DND-41 (cell line): Measurements from ENCODE around the gene C9orf50.

Experiments used
- ATAC-seq: fragments of 200-7000 bp; cut with Tn5 transposase; 3 replicates; pipeline ENCODE4 v1.9.1; 2021; ENCODE audit warnings: low read depth; ENCODE audit not compliant: insufficient read depth
- DNase-seq: peaks from one replicate; pipeline ENCODE4 v3.0.0-alpha.2; 2020
- H2AFZ ChIP-seq: 2 replicates; pipeline ENCODE4 v1.6.0; 2012; ENCODE audit warnings: low read depth, low read length
- H3K27ac ChIP-seq: 2 replicates; pipeline ENCODE4 v1.5.1; 2012; ENCODE audit warnings: low read length, inconsistent platforms
- H3K27me3 ChIP-seq: fragments of 200-600 bp; sonication (generic); 2 replicates; pipeline ENCODE4 v1.6.0; 2012; ENCODE audit warnings: low read length, mild to moderate bottlenecking, inconsistent platforms; ENCODE audit not compliant: insufficient read depth, poor library complexity
- H3K36me3 ChIP-seq: 2 replicates; pipeline ENCODE4 v1.5.1; 2012; ENCODE audit warnings: low read length, inconsistent platforms; ENCODE audit not compliant: insufficient read depth
- H3K4me1 ChIP-seq: 2 replicates; pipeline ENCODE4 v1.5.1; 2012; ENCODE audit warnings: mild to moderate bottlenecking, low read length; ENCODE audit not compliant: insufficient read depth
- H3K4me2 ChIP-seq: 2 replicates; pipeline ENCODE4 v1.6.0; 2012; ENCODE audit warnings: mild to moderate bottlenecking, moderate library complexity, low read length, inconsistent platforms; ENCODE audit not compliant: insufficient read depth
- H3K4me3 ChIP-seq, 2 experiments: fragments of 200-600 bp in 1 of 2; shearing (Covaris generic) in 1 of 2; 2 replicates each; pipeline ENCODE4 v1.5.1; 2012 to 2016; ENCODE audit warnings: inconsistent platforms in 2 of 2, low read length in 2 of 2, mild to moderate bottlenecking in 2 of 2, low read depth in 1 of 2, moderate library complexity in 1 of 2
- H3K79me2 ChIP-seq: 2 replicates; pipeline ENCODE4 v1.6.0; 2012; ENCODE audit warnings: low read length, inconsistent platforms; ENCODE audit not compliant: insufficient read depth
- H3K9ac ChIP-seq: 2 replicates; pipeline ENCODE4 v1.6.0; 2012; ENCODE audit warnings: low read depth, mild to moderate bottlenecking, inconsistent platforms, low read length, moderate library complexity
- H3K9me3 ChIP-seq: 2 replicates; pipeline ENCODE4 v1.5.1; 2012; ENCODE audit warnings: low read length, moderate library complexity, mild to moderate bottlenecking, inconsistent platforms; ENCODE audit not compliant: insufficient read depth, severe bottlenecking
- H4K20me1 ChIP-seq: 2 replicates; pipeline ENCODE4 v1.6.0; 2012; ENCODE audit warnings: low read length; ENCODE audit not compliant: insufficient read depth
- CTCF ChIP-seq: IDR thresholded peaks from 2 replicates; pipeline ENCODE4 v1.5.1; 2012; ENCODE audit warnings: borderline replicate concordance, low read length, moderate library complexity, mild to moderate bottlenecking; ENCODE audit not compliant: poor library complexity, severe bottlenecking; ENCODE audit errors: extremely low read depth
- EZH2 ChIP-seq: IDR thresholded peaks from 3 replicates; pipeline ENCODE4 v1.6.1; 2012; ENCODE audit warnings: borderline replicate concordance, low read depth, mild to moderate bottlenecking, moderate library complexity, low read length, inconsistent platforms; ENCODE audit not compliant: severe bottlenecking

C9orf50 gene

GRCh38 chr9:129650680-129651235, 29.9 kb upstream of the C9orf50 start:
- H3K79me2 ChIP-seq = no peaks in the 10 kb centered on the region
- H3K27ac ChIP-seq = no peak overlapping the region
- H3K36me3 ChIP-seq = no peaks in the 10 kb centered on the region

GRCh38 chr9:129649726-129650679, 29.1 kb upstream of the C9orf50 start:
- DNase-seq = no peak
- no peak overlapping the region for H3K27ac ChIP-seq
- no peaks in the 10 kb centered on the region for H3K79me2 ChIP-seq
- no peaks in the 10 kb centered on the region for H4K20me1 ChIP-seq
- no peaks in the 10 kb centered on the region for H3K36me3 ChIP-seq
- no peaks in the 10 kb centered on the region for H3K27me3 ChIP-seq
- no peaks in the 10 kb centered on the region for H3K9me3 ChIP-seq
- no peak overlapping the region for H2AFZ ChIP-seq
- no peak overlapping the region for H3K9ac ChIP-seq
- H3K4me1 ChIP-seq = no peaks in the 10 kb centered on the region
- no peak for TF ChIP-seq EZH2
- no peak for TF ChIP-seq CTCF
- H3K4me2 ChIP-seq = no peak overlapping the region
- no peak overlapping the region for H3K4me3 ChIP-seq
- ATAC-seq = no peak

More at GRCh38 chr9:129650680-129651235, 29.9 kb upstream of the C9orf50 start:
- Histone ChIP-seq H3K9me3 (no peaks in the 10 kb centered on the region), H3K4me2 (no peak overlapping the region), H3K27me3 (no peaks in the 10 kb centered on the region), H3K4me1 (no peaks in the 10 kb centered on the region), H4K20me1 (no peaks in the 10 kb centered on the region), H3K9ac (no peak overlapping the region), H2AFZ (no peak overlapping the region), H3K4me3 (no peak overlapping the region)
- DNase-seq = no peak
- TF ChIP-seq EZH2 = no peak
- TF ChIP-seq CTCF = no peak
- no peak for ATAC-seq

GRCh38 chr9:129648764-129649115, 27.8 kb upstream of the C9orf50 start:
- DNase-seq = no peak
- no peak overlapping the region for H3K27ac ChIP-seq
- H3K27me3 ChIP-seq = no peaks in the 10 kb centered on the region
- H4K20me1 ChIP-seq = no peaks in the 10 kb centered on the region
- H3K4me2 ChIP-seq = no peak overlapping the region
- no peaks in the 10 kb centered on the region for H3K4me1 ChIP-seq
- ATAC-seq = no peak
- no peak overlapping the region for H3K9ac ChIP-seq
- TF ChIP-seq CTCF = no peak
- no peak for TF ChIP-seq EZH2
- H2AFZ ChIP-seq = no peak overlapping the region
- no peaks in the 10 kb centered on the region for H3K9me3 ChIP-seq
- H3K36me3 ChIP-seq = no peaks in the 10 kb centered on the region
- H3K79me2 ChIP-seq = no peaks in the 10 kb centered on the region
- H3K4me3 ChIP-seq = no peak overlapping the region
